H1 (cell line): ENCODE results near the gene FAM53A. TPM values are rescaled to one million over a fixed set of nuclear protein-coding genes. Genes with fewer than 3 reads are reported as not detected.

Source experiments
- CTCF ChIA-PET: fragments of 300-600 bp; sonication (Branson Sonifier 250); formaldehyde crosslinking; loops from one replicate; lab custom pipeline; 2021; ENCODE audit not compliant: partially characterized antibody; lab: Charles Lee
- POLR2A ChIA-PET: fragments of 300-600 bp; sonication (Branson Sonifier 250); formaldehyde crosslinking; loops from one replicate; lab custom pipeline; 2021; ENCODE audit warnings: inconsistent platforms; ENCODE audit not compliant: partially characterized antibody; lab: Charles Lee
- DNase-seq, 2 experiments: peaks; one replicate each; pipeline versions ENCODE4 v3.0.0 to v3.0.0-alpha.2; 2010 to 2022; ENCODE audit warnings: low spot score in 2 of 2, low read depth in 1 of 2, mixed read lengths in 1 of 2
- FAIRE-seq: peaks from 2 replicates; lab custom pipeline; 2011; peaks lifted over from hg19 to GRCh38; lab: Jason Lieb, UNC
- H2AFZ ChIP-seq: 2 replicates; pipeline ENCODE4 v1.8.1; 2012; ENCODE audit warnings: low read length, inconsistent platforms
- H2AK5ac ChIP-seq: 2 replicates; pipeline ENCODE4 v1.6.1; 2013; ENCODE audit warnings: low read depth, low read length
- H2BK120ac ChIP-seq: replicated peaks from 2 replicates; pipeline ENCODE3; 2013; ENCODE audit warnings: low read depth, low read length, inconsistent platforms
- H2BK12ac ChIP-seq: 2 replicates; pipeline ENCODE4 v1.6.1; 2013; ENCODE audit warnings: low read depth, low read length
- H2BK15ac ChIP-seq: 2 replicates; pipeline ENCODE4 v1.6.1; 2013; ENCODE audit warnings: low read length
- H2BK20ac ChIP-seq: 2 replicates; pipeline ENCODE4 v1.6.1; 2013; ENCODE audit warnings: low read length
- H2BK5ac ChIP-seq: 2 replicates; pipeline ENCODE4 v1.6.1; 2013; ENCODE audit warnings: low read depth, low read length
- H3K14ac ChIP-seq: 2 replicates; pipeline ENCODE4 v1.6.1; 2013; ENCODE audit warnings: inconsistent platforms; ENCODE audit not compliant: insufficient read length
- H3K18ac ChIP-seq: 2 replicates; pipeline ENCODE4 v1.6.1; 2013; ENCODE audit warnings: low read length; ENCODE audit errors: extremely low read depth
- H3K23ac ChIP-seq: 2 replicates; pipeline ENCODE4 v1.6.1; 2013; ENCODE audit warnings: inconsistent platforms; ENCODE audit not compliant: insufficient read length
- H3K23me2 ChIP-seq: 2 replicates; pipeline ENCODE4 v1.6.1; 2013; ENCODE audit warnings: low read depth, low read length
- H3K27ac ChIP-seq: 2 replicates; pipeline ENCODE4 v1.6.1; 2011; ENCODE audit warnings: low read depth, low read length, inconsistent platforms
- H3K27me3 ChIP-seq, 4 experiments: replicated peaks in 1 of 4; 1 replicate in 1 of 4; 2 replicates in 3 of 4; pipeline versions ENCODE4 v1.6.1 to v1.8.1; 2011 to 2013; ENCODE audit warnings: low read length in 3 of 4, mild to moderate bottlenecking in 3 of 4, inconsistent platforms in 2 of 4, mixed read lengths in 2 of 4, moderate library complexity in 1 of 4; ENCODE audit not compliant: control insufficient read depth in 3 of 4, insufficient read depth in 3 of 4; ENCODE audit errors: extremely low read depth in 1 of 4
- H3K36me3 ChIP-seq, 4 experiments: 2 replicates each; pipeline versions ENCODE4 v1.6.1 to v1.8.1; 2011 to 2013; ENCODE audit warnings: mild to moderate bottlenecking in 4 of 4, low read length in 3 of 4, moderate library complexity in 2 of 4, control low read depth in 1 of 4, inconsistent platforms in 1 of 4; ENCODE audit not compliant: insufficient read depth in 4 of 4, control insufficient read depth in 2 of 4
- H3K4ac ChIP-seq: replicated peaks from 2 replicates; pipeline ENCODE3; 2013; ENCODE audit warnings: low read length, low read depth, mixed read lengths, inconsistent platforms; ENCODE audit not compliant: insufficient read length
- H3K4me1 ChIP-seq, 4 experiments: replicated peaks in 1 of 4; 1 replicate in 1 of 4; 2 replicates in 3 of 4; pipeline versions ENCODE4 v1.6.1 to v1.8.1; 2011 to 2013; ENCODE audit warnings: low read length in 3 of 4, inconsistent platforms in 2 of 4, mixed read lengths in 1 of 4; ENCODE audit not compliant: insufficient read depth in 4 of 4, control insufficient read depth in 3 of 4
- H3K4me2 ChIP-seq, 2 experiments: 2 replicates each; pipeline versions ENCODE4 v1.6.1 to v1.8.1; 2011 to 2013; ENCODE audit warnings: low read depth in 2 of 2, low read length in 2 of 2, control low read depth in 1 of 2, inconsistent platforms in 1 of 2, mild to moderate bottlenecking in 1 of 2; ENCODE audit not compliant: insufficient read depth in 1 of 2
- H3K4me3 ChIP-seq, 4 experiments: fragments of 200-600, 300-600 bp in 1 of 4; sonication (generic), shearing (Covaris generic), sonication (Bioruptor Twin) in 1 of 4; 2 replicates each; pipeline versions ENCODE4 v1.5.1 to v1.8.1; 2011 to 2016; ENCODE audit warnings: low read length in 4 of 4, low read depth in 3 of 4, control low read depth in 2 of 4, inconsistent platforms in 2 of 4, mild to moderate bottlenecking in 2 of 4, mixed read lengths in 1 of 4, moderate library complexity in 1 of 4; ENCODE audit not compliant: insufficient read depth in 2 of 4; ENCODE audit errors: extremely low read depth in 1 of 4
- H3K56ac ChIP-seq: replicated peaks from 2 replicates; pipeline ENCODE3; 2013; ENCODE audit warnings: low read depth, mild to moderate bottlenecking, mixed read lengths, low read length, inconsistent platforms; ENCODE audit not compliant: insufficient read length
- H3K79me1 ChIP-seq: 2 replicates; pipeline ENCODE4 v1.6.1; 2013; ENCODE audit warnings: low read depth, low read length, control low read depth
- H3K79me2 ChIP-seq, 2 experiments: 2 replicates each; pipeline versions ENCODE4 v1.6.1 to v1.8.1; 2012 to 2013; ENCODE audit warnings: low read length in 2 of 2, mild to moderate bottlenecking in 2 of 2, inconsistent platforms in 1 of 2; ENCODE audit not compliant: insufficient read depth in 2 of 2, control insufficient read depth in 1 of 2
- H3K9ac ChIP-seq, 4 experiments: replicated peaks in 1 of 4; 1 replicate in 1 of 4; 2 replicates in 3 of 4; pipeline versions ENCODE4 v1.6.1 to v1.8.1; 2011 to 2013; ENCODE audit warnings: low read depth in 3 of 4, low read length in 3 of 4, control low read depth in 2 of 4, mild to moderate bottlenecking in 2 of 4, moderate library complexity in 2 of 4, inconsistent platforms in 1 of 4; ENCODE audit errors: extremely low read depth in 1 of 4
- H3K9me3 ChIP-seq, 2 experiments: 2 replicates each; pipeline versions ENCODE4 v1.6.1 to v1.8.1; 2012 to 2013; ENCODE audit warnings: mild to moderate bottlenecking in 2 of 2, moderate library complexity in 2 of 2, control low read depth in 1 of 2, inconsistent platforms in 1 of 2, low read depth in 1 of 2, low read length in 1 of 2, mixed read lengths in 1 of 2; ENCODE audit not compliant: insufficient read depth in 2 of 2
- H4K20me1 ChIP-seq, 2 experiments: replicated peaks in 1 of 2; 2 replicates each; pipeline versions ENCODE3 to v1.8.1; 2011 to 2013; ENCODE audit warnings: inconsistent platforms in 2 of 2, low read length in 2 of 2, mild to moderate bottlenecking in 1 of 2; ENCODE audit not compliant: insufficient read depth in 2 of 2, control insufficient read depth in 1 of 2
- H4K5ac ChIP-seq: 2 replicates; pipeline ENCODE4 v1.6.1; 2013; ENCODE audit warnings: low read length, low read depth, mixed read lengths, inconsistent platforms; ENCODE audit not compliant: insufficient read length
- H4K8ac ChIP-seq: 2 replicates; pipeline ENCODE4 v1.8.0; 2013; ENCODE audit warnings: mild to moderate bottlenecking, moderate library complexity, low read length, inconsistent platforms; ENCODE audit not compliant: insufficient read depth; ENCODE audit errors: extremely low read depth
- H4K91ac ChIP-seq: replicated peaks from 2 replicates; pipeline ENCODE3; 2013; ENCODE audit warnings: low read length, mixed read lengths, inconsistent platforms; ENCODE audit not compliant: insufficient read length
- CBX8 ChIP-seq: fragments of 300-800, 300-1000 bp; sonication (generic); IDR thresholded peaks from 2 replicates; pipeline ENCODE4 v1.7.1; 2016; ENCODE audit warnings: low read depth, low read length, borderline replicate concordance
- CHD1 ChIP-seq: IDR thresholded peaks from 2 replicates; pipeline ENCODE4 v1.6.1; 2012; ENCODE audit warnings: low read depth, low read length, improper control_type of control experiment
- E2F6 ChIP-seq: IDR thresholded peaks from 2 replicates; pipeline ENCODE4 v1.6.1; 2012; ENCODE audit warnings: inconsistent platforms
- HDAC2 ChIP-seq, 2 experiments: fragments of 300-600 bp in 1 of 2; sonication (generic) in 1 of 2; IDR thresholded peaks; 2 replicates each; pipeline ENCODE4 v1.6.1; 2011 to 2012; ENCODE audit warnings: low read depth in 2 of 2, low read length in 2 of 2, mild to moderate bottlenecking in 2 of 2, moderate library complexity in 2 of 2, borderline replicate concordance in 1 of 2, inconsistent platforms in 1 of 2
- KDM5A ChIP-seq: fragments of 200-600 bp; IDR thresholded peaks from 2 replicates; pipeline ENCODE4 v1.7.1; 2012; ENCODE audit warnings: mild to moderate bottlenecking, low read length, inconsistent platforms, mixed read lengths
- NANOG ChIP-seq: IDR thresholded peaks from 2 replicates; pipeline ENCODE4 v1.6.1; 2011; ENCODE audit warnings: low read length, low read depth, mild to moderate bottlenecking, inconsistent platforms; ENCODE audit not compliant: insufficient read depth, poor library complexity, severe bottlenecking
- RFX5 ChIP-seq: IDR thresholded peaks from 2 replicates; pipeline ENCODE4 v1.6.1; 2011; ENCODE audit warnings: low read depth, low read length, improper control_type of control experiment, borderline replicate concordance
- RNF2 ChIP-seq: fragments of 200-900, 300-1000 bp; sonication (generic); IDR thresholded peaks from 2 replicates; pipeline ENCODE4 v1.7.1; 2016; ENCODE audit warnings: borderline replicate concordance, low read depth, mild to moderate bottlenecking, antibody characterized with exemption, low read length; ENCODE audit not compliant: poor library complexity, severe bottlenecking; ENCODE audit errors: missing control alignments
- SIRT6 ChIP-seq: IDR thresholded peaks from one replicate; pipeline ENCODE4 v1.7.1; 2012; ENCODE audit warnings: low read length, inconsistent platforms
- TBP ChIP-seq: IDR thresholded peaks from 2 replicates; pipeline ENCODE4 v1.6.1; 2011; ENCODE audit warnings: low read depth, low read length, improper control_type of control experiment
- ZNF274 ChIP-seq: IDR thresholded peaks from 2 replicates; pipeline ENCODE4 v1.7.0; 2012; ENCODE audit warnings: low read length, borderline replicate concordance; ENCODE audit errors: extremely low read depth
- WGBS, 2 experiments: shearing (Covaris generic) in 1 of 2; methylation state at CpG; one replicate each; pipeline versions ENCODE4 v1.1.6 to v1.1.7; 2013 to 2015; ENCODE audit warnings: low lambda C conversion rate in 2 of 2, mixed read lengths in 2 of 2, inconsistent platforms in 1 of 2, low coverage in 1 of 2, missing lambda C conversion rate in 1 of 2; ENCODE audit not compliant: insufficient replicate concordance in 2 of 2, insufficient coverage in 1 of 2, insufficient read length in 1 of 2; ENCODE audit errors: extremely low coverage in 1 of 2, missing lambda C conversion rate in 1 of 2; 5-methylcytosine and 5-hydroxymethylcytosine counted together
- polyA plus RNA-seq, 7 experiments: library from polyadenylated mRNA; depleted of rRNA in 3 of 7; stranded (reverse) in 5 of 7; unstranded in 2 of 7; fragments of >200 nt in 5 of 7; fragments of 200-250 nt in 2 of 7; gene quantifications; 1 replicate in 5 of 7; 2 replicates in 1 of 7; 4 replicates in 1 of 7; pipeline versions ENCODE4 v1.2.1 to v1.2.3, GENCODE V29; 2011 to 2013; ENCODE audit warnings: missing spikeins in 2 of 7, mixed read lengths in 2 of 7
- total RNA-seq: library from RNA; stranded (reverse); fragmentation: NEBNext Ultra II Directional; extraction: Animal tissue kit (Norgen Biotek cat#: 25700); gene quantifications from 2 replicates; pipeline ENCODE4 v1.2.1, GENCODE V29; 2021

FAM53A gene
- total and polyA plus RNA-seq, 2 of the 8 experiments (the other 6 are each of a cell fraction or from before 2014, with no cell fraction given) = 1.9 to 2.0 TPM

- DNase-seq = no peak
- Histone ChIP-seq H3K4me1 (peaks cover 3 to 6% (median 4%) of the 10 kb centered on the region in 4 experiments; a peak in 6 of 7 replicates), H3K36me3 (peaks cover under 1 to 12% (median 3%) of the 10 kb centered on the region in 4 experiments; a peak in 5 of 8 replicates), H3K27me3 (peaks cover 11 to 17% (median 13%) of the 10 kb centered on the region in 4 experiments), H3K79me2 (no peaks in the 10 kb centered on the region), H3K9ac (no peak overlapping the region), H2BK120ac (no peak overlapping the region), H3K18ac (no peak overlapping the region), H3K79me1 (no peaks in the 10 kb centered on the region), H3K4me3 (no peak overlapping the region), H3K14ac (no peak overlapping the region), H3K23me2 (peaks cover 6% of the 10 kb centered on the region; the same call in 1 of the 2 replicates), H3K4ac (no peak overlapping the region), H2BK5ac (no peak overlapping the region), H2AFZ (no peak overlapping the region), H3K23ac (no peak overlapping the region), H2BK20ac (no peak overlapping the region), H4K8ac (no peak overlapping the region), H3K4me2 (no peak overlapping the region), H3K9me3 (no peaks in the 10 kb centered on the region), H4K20me1 (peaks cover 0 to 5% of the 10 kb centered on the region in 2 experiments), H4K91ac (no peak overlapping the region), H4K5ac (no peak overlapping the region), H2AK5ac (no peak overlapping the region), H3K27ac (no peak overlapping the region), H3K56ac (no peak overlapping the region), H2BK12ac (no peak overlapping the region; the same call in 1 of the 2 replicates), H2BK15ac (no peak overlapping the region)
- no peak for FAIRE-seq
- 87% methylated on average over 7 of the region's 7 CpGs; no CpG with 5 or more reads in 1 of the 2 experiments for WGBS, 2 experiments
- ChIA-PET POLR2A (interaction anchor here (1.0 to 1.4 kb wide), 2 partner anchors 12 to 47 kb away, joined by 3 to 5 read pairs; no protein-coding TSS in a partner anchor), CTCF (interaction anchor here (22.9 kb wide), 1 partner anchor 40 kb away, joined by 326 read pairs; the partner anchor contains the start of genes TACC3 and TMEM129)
- no peak for TF ChIP-seq CBX8
- TF ChIP-seq NANOG = no peak
- no peak for TF ChIP-seq KDM5A
- no peak for TF ChIP-seq E2F6
- TF ChIP-seq TBP = no peak
- TF ChIP-seq RNF2 = no peak
- TF ChIP-seq CHD1 = no peak
- no peak for TF ChIP-seq RFX5
- no peak for TF ChIP-seq SIRT6
- no peak for TF ChIP-seq ZNF274
- no peak for TF ChIP-seq HDAC2 (IDR thresholded peaks at IDR 0.05; ENCODE audit: borderline replicate concordance in 1 of 2, low read depth in 2 of 2, low read length in 2 of 2)
These were observed 2.4 kb upstream of the FAM53A start for GRCh38 chr4:1686440-1687036.
